ENCODE measurements around the gene FXYD7. TPM values are rescaled to one million over a fixed set of nuclear protein-coding genes. Genes with fewer than 3 reads are reported as not detected.

Gene FXYD7
- total and polyA plus RNA-seq, 9 of the 15 experiments (the other 6 are each of a cell fraction or from before 2014, with no cell fraction given): 0.10 to 0.80 (median 0.31) TPM; not detected in 3

DNA sequence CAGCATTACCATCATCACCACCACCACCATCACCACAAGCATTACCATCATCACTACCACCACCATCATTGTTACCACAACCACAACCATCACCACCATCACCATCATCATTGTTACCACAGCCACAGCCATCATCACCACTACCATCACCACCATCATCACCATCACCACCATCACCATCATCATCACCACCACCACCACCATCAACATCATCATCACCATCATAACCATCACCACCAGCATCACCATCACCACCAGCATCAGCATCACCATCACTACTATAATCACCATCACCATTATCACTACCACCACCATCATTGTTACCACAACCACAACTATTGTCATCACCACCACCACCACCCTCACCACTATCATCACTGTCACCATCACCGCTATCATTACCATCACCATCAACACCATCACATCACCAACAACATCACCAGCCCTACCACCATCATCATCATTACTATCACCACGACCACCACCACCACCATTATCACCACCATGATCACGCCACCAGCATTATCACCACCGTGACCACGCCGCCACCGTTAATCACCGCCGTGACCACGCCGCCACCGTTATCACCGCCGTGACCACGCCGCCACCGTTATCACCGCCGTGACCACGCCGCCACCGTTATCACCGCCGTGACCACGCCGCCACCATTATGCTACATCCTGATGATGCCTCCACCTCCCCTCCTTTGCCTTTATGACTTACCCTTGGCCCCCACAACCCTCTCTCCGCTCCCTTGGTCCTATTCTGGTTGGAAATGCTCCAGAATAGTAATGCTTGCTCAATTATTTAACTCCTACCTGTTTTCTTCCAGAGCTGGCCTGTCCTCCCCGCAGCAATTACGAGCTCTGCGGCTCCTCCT, 37.4 kb upstream of the FXYD7 start (continued):
- TF ChIP-seq, protein P1, sequence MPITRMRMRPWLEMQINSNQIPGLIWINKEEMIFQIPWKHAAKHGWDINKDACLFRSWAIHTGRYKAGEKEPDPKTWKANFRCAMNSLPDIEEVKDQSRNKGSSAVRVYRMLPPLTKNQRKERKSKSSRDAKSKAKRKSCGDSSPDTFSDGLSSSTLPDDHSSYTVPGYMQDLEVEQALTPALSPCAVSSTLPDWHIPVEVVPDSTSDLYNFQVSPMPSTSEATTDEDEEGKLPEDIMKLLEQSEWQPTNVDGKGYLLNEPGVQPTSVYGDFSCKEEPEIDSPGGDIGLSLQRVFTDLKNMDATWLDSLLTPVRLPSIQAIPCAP (CRISPR knock-in tag; IDR thresholded peaks at IDR 0.05; ENCODE audit: borderline replicate concordance): no peak
- TF ChIP-seq, protein P2, sequence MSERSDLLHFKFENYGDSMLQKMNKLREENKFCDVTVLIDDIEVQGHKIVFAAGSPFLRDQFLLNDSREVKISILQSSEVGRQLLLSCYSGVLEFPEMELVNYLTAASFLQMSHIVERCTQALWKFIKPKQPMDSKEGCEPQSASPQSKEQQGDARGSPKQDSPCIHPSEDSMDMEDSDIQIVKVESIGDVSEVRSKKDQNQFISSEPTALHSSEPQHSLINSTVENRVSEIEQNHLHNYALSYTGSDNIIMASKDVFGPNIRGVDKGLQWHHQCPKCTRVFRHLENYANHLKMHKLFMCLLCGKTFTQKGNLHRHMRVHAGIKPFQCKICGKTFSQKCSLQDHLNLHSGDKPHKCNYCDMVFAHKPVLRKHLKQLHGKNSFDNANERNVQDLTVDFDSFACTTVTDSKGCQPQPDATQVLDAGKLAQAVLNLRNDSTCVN (CRISPR knock-in tag; IDR thresholded peaks at IDR 0.05): no peak
- TF ChIP-seq ZNF780A (CRISPR knock-in tag; IDR thresholded peaks at IDR 0.05): no peak
- TF ChIP-seq CCNT2 (IDR thresholded peaks at IDR 0.05; ENCODE audit: borderline replicate concordance, extremely low read depth, insufficient read length, low read depth, low read length): peak; percentile 70
- TF ChIP-seq, protein P3, sequence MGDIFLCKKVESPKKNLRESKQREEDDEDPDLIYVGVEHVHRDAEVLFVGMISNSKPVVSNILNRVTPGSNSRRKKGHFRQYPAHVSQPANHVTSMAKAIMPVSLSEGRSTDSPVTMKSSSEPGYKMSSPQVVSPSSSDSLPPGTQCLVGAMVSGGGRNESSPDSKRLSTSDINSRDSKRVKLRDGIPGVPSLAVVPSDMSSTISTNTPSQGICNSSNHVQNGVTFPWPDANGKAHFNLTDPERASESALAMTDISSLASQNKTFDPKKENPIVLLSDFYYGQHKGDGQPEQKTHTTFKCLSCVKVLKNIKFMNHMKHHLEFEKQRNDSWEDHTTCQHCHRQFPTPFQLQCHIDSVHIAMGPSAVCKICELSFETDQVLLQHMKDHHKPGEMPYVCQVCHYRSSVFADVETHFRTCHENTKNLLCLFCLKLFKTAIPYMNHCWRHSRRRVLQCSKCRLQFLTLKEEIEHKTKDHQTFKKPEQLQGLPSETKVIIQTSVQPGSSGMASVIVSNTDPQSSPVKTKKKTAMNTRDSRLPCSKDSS (IDR thresholded peaks at IDR 0.05; ENCODE audit: low read depth, partially characterized antibody): peak; percentile 49
- TF ChIP-seq, protein P4, sequence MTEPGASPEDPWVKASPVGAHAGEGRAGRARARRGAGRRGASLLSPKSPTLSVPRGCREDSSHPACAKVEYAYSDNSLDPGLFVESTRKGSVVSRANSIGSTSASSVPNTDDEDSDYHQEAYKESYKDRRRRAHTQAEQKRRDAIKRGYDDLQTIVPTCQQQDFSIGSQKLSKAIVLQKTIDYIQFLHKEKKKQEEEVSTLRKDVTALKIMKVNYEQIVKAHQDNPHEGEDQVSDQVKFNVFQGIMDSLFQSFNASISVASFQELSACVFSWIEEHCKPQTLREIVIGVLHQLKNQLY (CRISPR knock-in tag; conservative IDR thresholded peaks at IDR 0.05): no peak
- no peak for TF ChIP-seq SIN3A (IDR thresholded peaks at IDR 0.05; ENCODE audit: borderline replicate concordance in 2 of 2, control insufficient read depth in 1 of 2, low read depth in 2 of 2, low read length in 2 of 2)
- TF ChIP-seq, protein P5, sequence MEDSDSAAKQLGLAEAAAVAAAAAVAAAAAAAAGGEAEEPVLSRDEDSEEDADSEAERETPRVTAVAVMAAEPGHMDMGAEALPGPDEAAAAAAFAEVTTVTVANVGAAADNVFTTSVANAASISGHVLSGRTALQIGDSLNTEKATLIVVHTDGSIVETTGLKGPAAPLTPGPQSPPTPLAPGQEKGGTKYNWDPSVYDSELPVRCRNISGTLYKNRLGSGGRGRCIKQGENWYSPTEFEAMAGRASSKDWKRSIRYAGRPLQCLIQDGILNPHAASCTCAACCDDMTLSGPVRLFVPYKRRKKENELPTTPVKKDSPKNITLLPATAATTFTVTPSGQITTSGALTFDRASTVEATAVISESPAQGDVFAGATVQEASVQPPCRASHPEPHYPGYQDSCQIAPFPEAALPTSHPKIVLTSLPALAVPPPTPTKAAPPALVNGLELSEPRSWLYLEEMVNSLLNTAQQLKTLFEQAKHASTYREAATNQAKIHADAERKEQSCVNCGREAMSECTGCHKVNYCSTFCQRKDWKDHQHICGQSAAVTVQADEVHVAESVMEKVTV (CRISPR knock-in tag; IDR thresholded peaks at IDR 0.05): no peak
- peak; percentile 30; the same call in 1 of the 2 replicates for TF ChIP-seq MYBL2 (IDR thresholded peaks at IDR 0.05; ENCODE audit: low read depth)
- no peak for TF ChIP-seq MYBL2 (CRISPR knock-in tag; IDR thresholded peaks at IDR 0.05; ENCODE audit: borderline replicate concordance)
- TF ChIP-seq, protein P6, sequence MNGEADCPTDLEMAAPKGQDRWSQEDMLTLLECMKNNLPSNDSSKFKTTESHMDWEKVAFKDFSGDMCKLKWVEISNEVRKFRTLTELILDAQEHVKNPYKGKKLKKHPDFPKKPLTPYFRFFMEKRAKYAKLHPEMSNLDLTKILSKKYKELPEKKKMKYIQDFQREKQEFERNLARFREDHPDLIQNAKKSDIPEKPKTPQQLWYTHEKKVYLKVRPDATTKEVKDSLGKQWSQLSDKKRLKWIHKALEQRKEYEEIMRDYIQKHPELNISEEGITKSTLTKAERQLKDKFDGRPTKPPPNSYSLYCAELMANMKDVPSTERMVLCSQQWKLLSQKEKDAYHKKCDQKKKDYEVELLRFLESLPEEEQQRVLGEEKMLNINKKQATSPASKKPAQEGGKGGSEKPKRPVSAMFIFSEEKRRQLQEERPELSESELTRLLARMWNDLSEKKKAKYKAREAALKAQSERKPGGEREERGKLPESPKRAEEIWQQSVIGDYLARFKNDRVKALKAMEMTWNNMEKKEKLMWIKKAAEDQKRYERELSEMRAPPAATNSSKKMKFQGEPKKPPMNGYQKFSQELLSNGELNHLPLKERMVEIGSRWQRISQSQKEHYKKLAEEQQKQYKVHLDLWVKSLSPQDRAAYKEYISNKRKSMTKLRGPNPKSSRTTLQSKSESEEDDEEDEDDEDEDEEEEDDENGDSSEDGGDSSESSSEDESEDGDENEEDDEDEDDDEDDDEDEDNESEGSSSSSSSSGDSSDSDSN (IDR thresholded peaks at IDR 0.05; ENCODE audit: borderline replicate concordance in 1 of 2, low read depth in 2 of 2, low read length in 2 of 2): no peak
- TF ChIP-seq BRD4 (IDR thresholded peaks at IDR 0.05): no peak
- no peak for TF ChIP-seq NCOA4 (IDR thresholded peaks at IDR 0.05; ENCODE audit: partially characterized antibody)
- TF ChIP-seq SP2 (IDR thresholded peaks at IDR 0.05; ENCODE audit: extremely low read depth, low read depth, low read length, poor library complexity, severe bottlenecking): no peak
- TF ChIP-seq DMBX1 (CRISPR knock-in tag; IDR thresholded peaks at IDR 0.05; ENCODE audit: borderline replicate concordance): no peak
